Natural killer cell (primary cell): ENCODE measurements around the gene SEMA3B. TPM values are rescaled to one million over a fixed set of nuclear protein-coding genes. Genes with fewer than 3 reads are reported as not detected.

ENCODE experiments used
- ATAC-seq, 3 donors: fragments of 150-1000 bp in 2 of 3; fragments of 200-7000 bp in 1 of 3; cut with Tn5 transposase; 1 replicate in 1 of 3; 2 replicates in 2 of 3; pipeline ENCODE4 v1.10.0; 2021; ENCODE audit warnings: mild to moderate bottlenecking in 2 of 3, moderate library complexity in 2 of 3
- DNase-seq, 2 donors: peaks; one replicate each; pipeline versions ENCODE4 v3.0.0 to v3.0.0-alpha.2; 2013 to 2021; ENCODE audit warnings: mixed read lengths in 1 of 2
- H3K27ac ChIP-seq: one replicate; pipeline ENCODE4 v1.5.1; 2013; ENCODE audit warnings: mild to moderate bottlenecking, low read length
- H3K27me3 ChIP-seq: one replicate; pipeline ENCODE4 v1.6.1; 2013; ENCODE audit warnings: low read length; ENCODE audit not compliant: control insufficient read depth, insufficient read depth
- H3K36me3 ChIP-seq: one replicate; pipeline ENCODE4 v1.6.1; 2013; ENCODE audit warnings: low read length; ENCODE audit not compliant: control insufficient read depth, insufficient read depth
- H3K4me1 ChIP-seq: one replicate; pipeline ENCODE4 v1.6.1; 2013; ENCODE audit warnings: low read length; ENCODE audit not compliant: control insufficient read depth, insufficient read depth
- H3K4me3 ChIP-seq: one replicate; pipeline ENCODE4 v1.5.1; 2013; ENCODE audit warnings: low read length
- H3K9me3 ChIP-seq: one replicate; pipeline ENCODE4 v1.6.1; 2013; ENCODE audit warnings: low read length; ENCODE audit not compliant: control insufficient read depth, insufficient read depth
- H3K27ac Mint-ChIP-seq, 2 donors: one replicate each; pipeline ENCODE4 v1.8.0; 2022; ENCODE audit warnings: mild to moderate bottlenecking in 2 of 2, mixed read lengths in 2 of 2, moderate library complexity in 1 of 2
- H3K27me3 Mint-ChIP-seq, 2 donors: one replicate each; pipeline ENCODE4 v1.8.0; 2022; ENCODE audit warnings: low read depth in 2 of 2, mixed read lengths in 2 of 2
- H3K36me3 Mint-ChIP-seq: one replicate; pipeline ENCODE4 v1.8.0; 2022; ENCODE audit warnings: mixed read lengths
- H3K4me1 Mint-ChIP-seq, 2 donors: one replicate each; pipeline ENCODE4 v1.8.0; 2022; ENCODE audit warnings: mixed read lengths in 2 of 2
- H3K4me3 Mint-ChIP-seq: one replicate; pipeline ENCODE4 v1.8.0; 2022; ENCODE audit warnings: mild to moderate bottlenecking, moderate library complexity, mixed read lengths
- H3K9me3 Mint-ChIP-seq, 2 donors: one replicate each; pipeline ENCODE4 v1.8.0; 2022; ENCODE audit warnings: mixed read lengths in 2 of 2
- WGBS: methylation state at CpG from one replicate; pipeline ENCODE4 v1.1.7; 2013; ENCODE audit warnings: missing lambda C conversion rate; ENCODE audit not compliant: insufficient coverage; 5-methylcytosine and 5-hydroxymethylcytosine counted together
- intact Hi-C: fragments of 100-400 bp; cut with micrococcal nuclease; formaldehyde crosslinking; loops from one replicate; pipeline ENCODE4 v1.14.2; 2022
- total RNA-seq, 4 donors: library from RNA; stranded (reverse); fragments of 120-200 nt in 1 of 4; gene quantifications; one replicate each; pipeline versions ENCODE4 v1.2.3 to v1.2.4, GENCODE V29; 2013 to 2022
- TF ChIP-seq, protein P1 (sequence below): fragments of 200-600 bp; IDR thresholded peaks from one replicate; pipeline ENCODE4 v1.8.0; 2022; ENCODE audit warnings: antibody characterized with exemption

Gene SEMA3B
- total RNA-seq, 3 donors from 2014 or later (not counting 1 experiment from before 2014, with no cell fraction given), result 0.97 to 2.0 (median 0.99) TPM

DNA sequence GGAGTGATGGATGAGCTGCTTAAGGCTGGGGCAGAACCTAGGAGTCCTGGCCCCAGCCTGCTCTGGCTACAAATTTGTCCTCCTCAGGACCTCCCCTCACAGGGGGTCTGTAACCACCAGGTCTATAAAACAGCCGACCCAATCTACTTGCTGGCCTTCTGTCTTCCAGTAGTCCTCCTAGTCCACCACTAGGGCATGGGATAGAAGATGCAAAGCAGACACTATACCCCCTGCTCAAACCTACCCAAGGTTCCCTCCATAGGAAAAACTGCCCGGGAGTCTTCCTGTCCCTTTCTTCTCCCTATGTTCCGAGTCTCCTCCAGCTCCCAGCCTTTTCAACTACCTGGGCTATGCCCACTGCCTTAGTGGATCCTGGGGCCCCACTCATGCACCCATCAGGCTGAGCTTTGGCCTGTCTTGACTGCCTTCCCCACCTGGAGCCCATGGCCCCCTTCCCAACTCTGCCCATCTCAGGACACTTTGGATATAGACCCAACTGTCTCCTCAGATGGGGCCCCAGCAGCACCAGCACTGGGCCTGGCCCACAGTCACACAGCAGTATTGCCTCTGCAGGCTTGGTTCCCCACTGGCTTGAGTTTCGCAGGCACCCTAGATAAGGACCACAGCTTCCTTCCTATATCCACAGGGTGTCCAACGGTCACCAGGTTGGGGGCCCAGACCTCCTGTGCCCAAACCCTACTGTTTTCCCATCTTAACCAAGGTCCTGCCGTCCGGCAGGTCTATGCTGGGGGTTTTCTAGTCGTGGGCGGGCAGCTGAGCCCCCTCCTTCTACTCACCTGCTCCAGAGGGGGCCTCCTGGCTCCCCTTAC, 29.2 kb downstream of the SEMA3B start:
- Histone ChIP-seq H3K4me1 (peaks cover 27% of the 10 kb centered on the region), H3K36me3 (peaks cover 2% of the 10 kb centered on the region), H3K27me3 (no peaks in the 10 kb centered on the region), H3K4me3 (peak overlapping the region; percentile 99), H3K9me3 (no peaks in the 10 kb centered on the region), H3K27ac (peak overlapping the region; percentile 96)
- WGBS, result 31% methylated on average over 9 of the region's 9 CpGs
- TF ChIP-seq, protein P1, sequence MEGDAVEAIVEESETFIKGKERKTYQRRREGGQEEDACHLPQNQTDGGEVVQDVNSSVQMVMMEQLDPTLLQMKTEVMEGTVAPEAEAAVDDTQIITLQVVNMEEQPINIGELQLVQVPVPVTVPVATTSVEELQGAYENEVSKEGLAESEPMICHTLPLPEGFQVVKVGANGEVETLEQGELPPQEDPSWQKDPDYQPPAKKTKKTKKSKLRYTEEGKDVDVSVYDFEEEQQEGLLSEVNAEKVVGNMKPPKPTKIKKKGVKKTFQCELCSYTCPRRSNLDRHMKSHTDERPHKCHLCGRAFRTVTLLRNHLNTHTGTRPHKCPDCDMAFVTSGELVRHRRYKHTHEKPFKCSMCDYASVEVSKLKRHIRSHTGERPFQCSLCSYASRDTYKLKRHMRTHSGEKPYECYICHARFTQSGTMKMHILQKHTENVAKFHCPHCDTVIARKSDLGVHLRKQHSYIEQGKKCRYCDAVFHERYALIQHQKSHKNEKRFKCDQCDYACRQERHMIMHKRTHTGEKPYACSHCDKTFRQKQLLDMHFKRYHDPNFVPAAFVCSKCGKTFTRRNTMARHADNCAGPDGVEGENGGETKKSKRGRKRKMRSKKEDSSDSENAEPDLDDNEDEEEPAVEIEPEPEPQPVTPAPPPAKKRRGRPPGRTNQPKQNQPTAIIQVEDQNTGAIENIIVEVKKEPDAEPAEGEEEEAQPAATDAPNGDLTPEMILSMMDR, result no peak
- peak overlapping the region; percentile 95 to 97 for H3K27ac Mint-ChIP-seq
- H3K27me3 Mint-ChIP-seq, result no peaks in the 10 kb centered on the region
- no peaks in the 10 kb centered on the region for H3K36me3 Mint-ChIP-seq
- peaks cover 18 to 33% of the 10 kb centered on the region in 2 donors for H3K4me1 Mint-ChIP-seq
- DNase-seq (peak in 1 of 2 donors; percentile 42), ATAC-seq (no peak)
- H3K4me3 Mint-ChIP-seq, result peak overlapping the region; percentile 49
- no peaks in the 10 kb centered on the region for H3K9me3 Mint-ChIP-seq
- intact Hi-C loops, result loop anchor here (5.0 kb wide), 1 partner anchor 39 kb away; no protein-coding TSS in a partner anchor

DNA sequence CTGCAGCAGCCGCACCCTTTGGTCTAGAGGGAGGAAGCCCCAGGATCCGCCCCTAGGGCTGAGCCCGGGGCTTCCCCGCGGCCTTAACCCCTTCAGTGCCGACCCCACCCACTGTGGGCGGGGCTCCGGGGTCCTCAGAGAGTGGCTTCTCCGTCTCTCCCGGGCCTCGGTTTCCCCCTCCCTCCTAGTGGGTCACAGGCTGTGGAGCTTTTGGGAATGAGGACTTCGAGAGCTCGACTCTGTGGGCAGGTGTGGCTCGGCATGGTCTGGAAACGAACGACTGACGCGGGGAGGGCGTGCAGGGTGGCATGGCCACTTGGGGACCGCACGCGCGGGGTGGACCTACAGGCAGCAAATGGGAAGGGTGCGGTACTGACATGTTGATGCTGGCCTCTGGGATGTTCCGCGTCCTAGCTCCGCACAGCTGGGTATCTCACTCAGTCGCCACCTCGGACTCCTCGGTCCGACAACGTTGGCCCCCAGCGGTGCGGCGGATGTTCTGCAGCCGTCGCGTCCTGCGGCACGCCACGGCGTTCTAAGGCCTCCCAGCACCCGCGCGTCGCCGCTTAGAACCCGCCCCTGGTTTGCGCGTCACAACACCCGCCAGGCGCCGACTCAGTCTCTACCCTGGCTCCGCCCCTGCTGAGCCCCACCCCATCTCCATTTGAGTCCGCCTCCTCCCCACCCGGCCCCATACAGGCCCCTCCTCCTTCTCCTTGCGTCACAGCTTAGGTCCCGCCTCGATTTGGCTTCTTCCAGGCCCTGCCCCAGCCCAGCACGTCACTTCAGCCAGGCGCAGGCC, 30.1 kb downstream of the SEMA3B start, which contains the start of the genes HYAL3 and NAA80:
Gene HYAL3, minus strand, starts transcription at position 570 of the 802 bp plus-strand sequence. CDS start 3,803 bp downstream, outside the sequence.
Gene NAA80, minus strand, starts transcription at position 570 of the 802 bp plus-strand sequence. CDS start 1,942 bp downstream, outside the sequence.
- H3K27me3 Mint-ChIP-seq, result no peaks in the 10 kb centered on the region

DNA sequence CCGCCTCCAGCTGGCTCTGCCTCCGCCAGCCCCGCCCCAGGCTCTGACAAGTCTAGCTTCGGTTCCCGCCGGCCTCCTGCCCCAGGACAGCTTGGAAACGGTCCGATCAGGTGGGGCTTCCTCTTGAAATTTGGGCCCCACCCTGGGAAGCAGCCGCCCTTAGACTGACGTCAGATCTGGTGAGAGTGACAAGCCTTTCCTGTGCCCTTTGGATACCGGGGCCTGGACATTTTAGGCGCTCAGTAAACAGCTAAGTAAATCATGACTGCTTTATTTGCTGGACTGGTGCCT, 30.6 kb downstream of the SEMA3B start:
- DNase-seq, result no peak
- Histone ChIP-seq H3K4me3 (peak overlapping the region; percentile 36), H3K9me3 (no peaks in the 10 kb centered on the region), H3K27ac (peak overlapping the region; percentile 96), H3K4me1 (peaks cover 27% of the 10 kb centered on the region), H3K36me3 (peaks cover 2% of the 10 kb centered on the region), H3K27me3 (no peaks in the 10 kb centered on the region)
- no peaks in the 10 kb centered on the region for H3K27me3 Mint-ChIP-seq
- H3K36me3 Mint-ChIP-seq, result no peaks in the 10 kb centered on the region
- H3K4me3 Mint-ChIP-seq, result peak overlapping the region; percentile 97
- H3K4me1 Mint-ChIP-seq, result peaks cover 18 to 33% of the 10 kb centered on the region in 2 donors
- H3K27ac Mint-ChIP-seq, result peak overlapping the region; percentile 95 to 97
- H3K9me3 Mint-ChIP-seq, result no peaks in the 10 kb centered on the region
- no peak for ATAC-seq
- WGBS, result 2% methylated on average over 12 of the region's 12 CpGs
- TF ChIP-seq, protein P1, result no peak
- intact Hi-C loops, result loop anchor here (1.0 to 5.0 kb wide), 3 partner anchors 38 to 61 kb away; partner anchors contain the start of gene TMEM115

More for the DNA sequence above, 30.1 kb downstream of the SEMA3B start, which contains the start of the genes HYAL3 and NAA80:
- Mint-ChIP-seq H3K4me3 (peak within 1 kb of the TSS; percentile 97), H3K27ac (peak within 1 kb of the TSS; percentile 95 to 97), H3K9me3 (no peaks in the 10 kb centered on the region), H3K36me3 (no peaks in the 10 kb centered on the region), H3K4me1 (peaks cover 18 to 33% of the 10 kb centered on the region in 2 donors)
- Histone ChIP-seq H3K27me3 (no peaks in the 10 kb centered on the region), H3K27ac (peak within 1 kb of the TSS; percentile 96), H3K36me3 (peaks cover 2% of the 10 kb centered on the region), H3K9me3 (no peaks in the 10 kb centered on the region), H3K4me1 (peaks cover 27% of the 10 kb centered on the region), H3K4me3 (peak within 1 kb of the TSS; percentile 99)
- TF ChIP-seq, protein P1, result peak; percentile 45
- DNase-seq (peak; percentile 99 to 100), ATAC-seq (peak; percentile 90 to 97 (median 91))
- intact Hi-C loops, result loop anchor here (1.0 to 5.0 kb wide), 3 partner anchors 38 to 61 kb away; partner anchors contain the start of gene TMEM115
- WGBS, result under 1% methylated on average over 61 of the region's 61 CpGs
